ENCODE results near the gene FXYD4.

Gene FXYD4

GRCh38 chr10:43399320-43400310 lies 28.2 kb downstream of the FXYD4 start:
- Histone ChIP-seq H3K4me2 (ENCODE audit: low read length) (no peak overlapping the region), H3K4me1 (peaks cover 5% of the 10 kb centered on the region), H2AFZ (no peak overlapping the region), H3K36me3 (ENCODE audit: control insufficient read depth, insufficient read depth, low read length) (no peaks in the 10 kb centered on the region), H3K27ac (no peak overlapping the region), H3K9me3 (ENCODE audit: control insufficient read depth, low read length) (no peaks in the 10 kb centered on the region), H3K79me2 (peaks cover 71% of the 10 kb centered on the region), H3K9ac (no peak overlapping the region), H3K27me3 (ENCODE audit: control insufficient read depth, insufficient read depth, low read length) (no peaks in the 10 kb centered on the region), H3K4me3 (ENCODE audit: low read depth, low read length) (no peak overlapping the region)
- no peak for TF ChIP-seq CTCF (IDR thresholded peaks at IDR 0.05)

- Histone ChIP-seq H3K27me3 (ENCODE audit: control insufficient read depth, insufficient read depth, low read length) (no peaks in the 10 kb centered on the region), H3K9me3 (ENCODE audit: control insufficient read depth, low read length) (no peaks in the 10 kb centered on the region), H3K4me1 (peaks cover 5% of the 10 kb centered on the region), H3K79me2 (peaks cover 81% of the 10 kb centered on the region), H3K4me3 (ENCODE audit: low read depth, low read length) (no peak overlapping the region), H3K9ac (no peak overlapping the region), H3K4me2 (ENCODE audit: low read length) (no peak overlapping the region), H3K36me3 (ENCODE audit: control insufficient read depth, insufficient read depth, low read length) (no peaks in the 10 kb centered on the region), H3K27ac (no peak overlapping the region), H2AFZ (no peak overlapping the region)
- no peak for TF ChIP-seq CTCF (IDR thresholded peaks at IDR 0.05)
These were observed 30.2 kb downstream of the FXYD4 start for GRCh38 chr10:43401627-43402026.

GRCh38 chr10:43402176-43402575 lies 30.7 kb downstream of the FXYD4 start:
- H3K36me3 ChIP-seq (ENCODE audit: control insufficient read depth, insufficient read depth, low read length), result no peaks in the 10 kb centered on the region
- no peak for TF ChIP-seq CTCF (IDR thresholded peaks at IDR 0.05)
- H3K27ac ChIP-seq, result no peak overlapping the region
- peaks cover 5% of the 10 kb centered on the region for H3K4me1 ChIP-seq
- peaks cover 81% of the 10 kb centered on the region for H3K79me2 ChIP-seq
- H3K9me3 ChIP-seq (ENCODE audit: control insufficient read depth, low read length), result no peaks in the 10 kb centered on the region
- H2AFZ ChIP-seq, result no peak overlapping the region
- H3K4me3 ChIP-seq (ENCODE audit: low read depth, low read length), result no peak overlapping the region
- no peak overlapping the region for H3K4me2 ChIP-seq (ENCODE audit: low read length)
- H3K27me3 ChIP-seq (ENCODE audit: control insufficient read depth, insufficient read depth, low read length), result no peaks in the 10 kb centered on the region
- H3K9ac ChIP-seq, result no peak overlapping the region

- TF ChIP-seq CTCF (IDR thresholded peaks at IDR 0.05), result no peak
- H3K4me1 ChIP-seq, result peaks cover 1% of the 10 kb centered on the region
- H3K79me2 ChIP-seq, result peaks cover 80% of the 10 kb centered on the region
- no peaks in the 10 kb centered on the region for H3K36me3 ChIP-seq (ENCODE audit: control insufficient read depth, insufficient read depth, low read length)
- H3K4me2 ChIP-seq (ENCODE audit: low read length), result no peak overlapping the region
- H3K27ac ChIP-seq, result no peak overlapping the region
- no peak overlapping the region for H3K9ac ChIP-seq
- no peaks in the 10 kb centered on the region for H3K9me3 ChIP-seq (ENCODE audit: control insufficient read depth, low read length)
- no peak overlapping the region for H2AFZ ChIP-seq
- no peak overlapping the region for H3K4me3 ChIP-seq (ENCODE audit: low read depth, low read length)
- no peaks in the 10 kb centered on the region for H3K27me3 ChIP-seq (ENCODE audit: control insufficient read depth, insufficient read depth, low read length)
These were observed 31.5 kb downstream of the FXYD4 start for GRCh38 chr10:43402880-43403452.
